ENCODE results near the gene SRRM5.

GRCh38 chr19:43584484-43584883, 27.4 kb upstream of the SRRM5 start:
- TF ChIP-seq CTCF (conservative IDR thresholded peaks at IDR 0.05), result no peak
- TF ChIP-seq ZFX (IDR thresholded peaks at IDR 0.05), result no peak

Data from C4-2B (cell line).